H54 (cell line): Measurements from ENCODE around the gene CCDC40.
"Not testable (repeated sequence)": the region's sequence is repeated elsewhere in the genome, so short reads cannot be mapped to it uniquely, and the experiment has no call there.

Source experiments
- DNase-seq: peaks from one replicate; pipeline ENCODE4 v3.0.0; 2011; ENCODE audit warnings: low spot score, mixed read lengths; ENCODE audit not compliant: insufficient read length
- FAIRE-seq: peaks from 3 replicates; lab custom pipeline; 2011; peaks lifted over from hg19 to GRCh38; lab: Jason Lieb, UNC
- POLR2A ChIP-seq: IDR thresholded peaks from 2 replicates; pipeline ENCODE4 v1.6.1; 2011; ENCODE audit warnings: low read depth, mild to moderate bottlenecking, low read length

The CCDC40 gene

GRCh38 chr17:79993390-79994227, 42.8 kb upstream of the CCDC40 start:
- FAIRE-seq: no peak
- peak; percentile 95 for DNase-seq
- TF ChIP-seq POLR2A: no peak

GRCh38 chr17:79994228-79994569, 42.2 kb upstream of the CCDC40 start:
- not testable (repeated sequence) for FAIRE-seq, DNase-seq

DNA sequence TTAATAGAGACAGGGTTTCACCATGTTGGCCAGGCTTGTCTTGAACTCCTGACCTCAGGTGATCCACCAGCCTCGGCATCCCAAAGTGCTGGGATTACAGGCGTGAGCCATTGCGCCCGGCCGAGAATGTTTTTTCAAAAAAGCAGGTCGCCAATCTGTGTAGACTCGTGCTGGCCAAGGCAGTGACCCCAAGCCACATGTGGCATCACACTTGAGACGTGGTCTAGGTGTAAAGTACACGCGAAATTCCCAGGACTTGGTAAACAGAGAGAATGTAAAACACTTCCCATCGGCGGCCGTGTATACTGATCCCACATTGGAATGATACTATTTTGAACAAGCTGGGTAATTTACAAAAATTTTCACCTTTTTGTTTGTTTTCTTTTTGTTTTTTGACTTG, 41.8 kb upstream of the CCDC40 start:
- FAIRE-seq: no peak
- no peak for TF ChIP-seq POLR2A
- no peak for DNase-seq

GRCh38 chr17:79995696-79996095, 40.7 kb upstream of the CCDC40 start:
- TF ChIP-seq POLR2A: no peak
- no peak for FAIRE-seq
- no peak for DNase-seq

DNA sequence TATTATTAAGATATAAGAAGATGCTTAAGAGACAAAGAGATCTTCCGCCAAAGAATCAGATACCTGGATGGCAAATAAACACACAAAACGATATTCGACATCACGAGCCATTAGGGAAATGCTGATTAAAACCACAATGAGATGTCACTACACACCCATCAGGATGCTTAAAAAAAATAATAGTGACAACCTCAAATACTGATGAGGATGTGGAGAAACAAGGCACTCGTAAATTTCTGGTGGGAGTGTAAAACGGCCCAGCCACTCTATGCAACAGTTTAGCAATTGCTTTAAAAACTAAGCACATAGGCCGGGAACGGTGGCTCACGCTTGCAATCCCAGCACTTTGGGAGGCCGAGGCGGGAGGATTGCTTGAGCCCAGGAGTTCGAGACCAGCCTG, 40.2 kb upstream of the CCDC40 start:
- TF ChIP-seq POLR2A: no peak
- DNase-seq: no peak
- FAIRE-seq: no peak

DNA sequence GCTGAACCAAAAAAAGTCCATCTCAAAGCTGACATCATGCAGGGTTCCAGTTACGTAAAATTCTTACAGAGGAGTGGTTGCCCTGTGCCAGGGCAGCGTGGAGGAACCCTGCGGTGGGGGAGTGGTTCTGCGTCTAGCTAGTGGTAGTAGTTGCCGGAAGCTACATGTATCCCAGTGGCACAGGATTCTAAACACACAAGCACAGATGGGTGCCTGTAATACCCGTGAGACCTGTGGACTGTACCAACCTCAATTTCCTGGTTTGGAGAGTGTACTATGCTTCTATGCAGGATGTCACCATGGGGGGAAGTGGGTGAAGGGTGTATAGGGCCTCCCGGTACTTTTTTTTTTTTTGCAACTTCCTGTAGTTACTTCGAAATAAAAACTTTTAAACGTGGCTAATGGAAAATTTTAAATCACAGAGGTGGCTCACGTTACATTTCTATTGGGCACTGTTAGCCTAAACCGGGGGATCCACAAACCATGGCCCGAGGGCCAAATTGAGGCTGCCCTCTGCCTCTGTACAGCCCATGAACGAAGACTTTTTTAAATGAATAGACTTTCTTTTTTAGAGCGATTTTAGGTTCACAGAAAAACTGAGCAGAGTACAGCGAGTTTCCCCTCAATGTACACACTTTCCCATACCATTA, 39.3 kb upstream of the CCDC40 start:
- no peak for FAIRE-seq

GRCh38 chr17:80000136-80000535, 36.3 kb upstream of the CCDC40 start:
- no peak for FAIRE-seq
- TF ChIP-seq POLR2A: no peak

More for the DNA sequence above, 39.3 kb upstream of the CCDC40 start:
- no peak for DNase-seq
- no peak for TF ChIP-seq POLR2A

GRCh38 chr17:80000981-80001775, 35.3 kb upstream of the CCDC40 start:
- FAIRE-seq (no peak), DNase-seq (no peak)
- no peak for TF ChIP-seq POLR2A

More at GRCh38 chr17:80000136-80000535, 36.3 kb upstream of the CCDC40 start:
- DNase-seq: no peak

- no peak for DNase-seq
- TF ChIP-seq POLR2A: no peak
- FAIRE-seq: no peak
These were observed 34.3 kb upstream of the CCDC40 start for GRCh38 chr17:80002070-80002641.

- FAIRE-seq: no peak
These were observed 33.6 kb upstream of the CCDC40 start for GRCh38 chr17:80002690-80003490.

GRCh38 chr17:80003969-80004368, 32.5 kb upstream of the CCDC40 start:
- FAIRE-seq: no peak
- DNase-seq: no peak
- no peak for TF ChIP-seq POLR2A

More at GRCh38 chr17:80002690-80003490, 33.6 kb upstream of the CCDC40 start:
- no peak for DNase-seq
- TF ChIP-seq POLR2A: no peak

DNA sequence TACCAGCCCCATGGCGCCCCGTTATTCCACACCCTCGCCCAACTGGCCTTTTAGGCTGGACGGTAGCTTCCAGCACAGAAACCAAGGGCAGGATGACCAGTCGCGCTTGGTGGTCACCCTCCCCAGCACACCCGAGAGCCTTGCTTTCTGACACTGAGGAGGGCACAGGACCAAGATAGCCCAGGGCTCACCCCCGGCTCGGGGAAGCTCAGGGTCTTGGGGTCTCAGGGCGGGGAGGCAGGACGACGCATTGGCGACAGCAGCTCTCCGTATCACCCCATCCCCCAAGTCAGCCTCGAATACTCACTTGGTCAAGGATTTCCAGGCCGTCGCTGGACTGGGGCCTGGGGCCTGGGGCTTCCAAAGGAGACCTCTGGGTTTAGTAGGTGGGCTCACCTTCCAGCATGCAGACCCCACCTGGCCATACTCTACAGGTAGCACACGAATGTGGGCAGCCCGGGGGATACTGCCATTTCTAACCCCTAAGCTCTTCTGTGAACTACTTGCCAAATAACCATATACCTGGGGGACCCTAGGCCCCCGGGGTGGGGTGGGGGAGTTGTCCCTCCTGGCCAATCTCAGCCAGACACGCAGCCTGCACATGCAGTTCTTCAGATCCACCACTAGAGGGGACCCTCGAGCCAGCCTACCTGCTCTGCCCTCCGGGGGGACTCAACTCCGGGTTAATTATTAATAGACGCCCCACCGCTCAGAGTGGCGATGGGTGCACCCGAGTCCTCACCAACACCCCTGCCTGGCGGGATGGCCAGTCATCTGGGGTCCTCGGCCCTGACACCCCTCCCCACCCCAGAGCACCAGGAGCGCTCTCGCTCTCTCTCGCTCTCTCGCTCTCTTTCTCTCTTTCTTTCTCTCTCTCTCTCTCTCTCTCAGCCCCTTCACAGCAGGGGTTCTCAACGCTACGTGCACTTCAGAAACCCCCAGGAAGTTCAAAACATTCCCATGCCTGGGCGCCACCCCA, 30.8 kb upstream of the CCDC40 start:
- TF ChIP-seq POLR2A: no peak
- DNase-seq (peak; percentile 80), FAIRE-seq (no peak)
